Activated CD4-positive, alpha-beta T cell treated with anti-CD3 and anti-CD28 coated beads for 36 hours (primary cell): ENCODE measurements around the gene ZFP3. TPM values are rescaled to one million over a fixed set of nuclear protein-coding genes. Genes with fewer than 3 reads are reported as not detected.
"Not testable (repeated sequence)": the region's sequence is repeated elsewhere in the genome, so short reads cannot be mapped to it uniquely, and the experiment has no call there.

ENCODE experiments used
- ATAC-seq: fragments of 200-7000 bp; cut with Tn5 transposase; one replicate; pipeline ENCODE4 v1.10.0; 2021; ENCODE audit warnings: mild to moderate bottlenecking, moderate library complexity
- CTCF ChIA-PET: fragments of 350-600 bp; sonication (Branson Sonifier 250); formaldehyde crosslinking; loops from one replicate; lab custom pipeline; 2021; ENCODE audit warnings: antibody characterized with exemption; lab: Charles Lee
- POLR2A ChIA-PET: fragments of 350-600 bp; sonication (Branson Sonifier 250); formaldehyde crosslinking; loops from one replicate; lab custom pipeline; 2021; ENCODE audit warnings: antibody characterized with exemption, inconsistent platforms; lab: Charles Lee
- DNase-seq: peaks from one replicate; pipeline ENCODE4 v3.0.0-alpha.2; 2020
- H3K27ac Mint-ChIP-seq: one replicate; pipeline ENCODE4 v1.8.0; 2021; ENCODE audit warnings: mixed read lengths
- H3K27me3 Mint-ChIP-seq: one replicate; pipeline ENCODE4 v1.8.0; 2021; ENCODE audit warnings: mixed read lengths
- H3K36me3 Mint-ChIP-seq: one replicate; pipeline ENCODE4 v1.8.0; 2021; ENCODE audit warnings: low read depth, mixed read lengths
- H3K4me1 Mint-ChIP-seq: one replicate; pipeline ENCODE4 v1.8.0; 2021; ENCODE audit warnings: mixed read lengths
- H3K4me3 Mint-ChIP-seq: one replicate; pipeline ENCODE4 v1.8.0; 2021; ENCODE audit warnings: mild to moderate bottlenecking, moderate library complexity, mixed read lengths
- H3K9me3 Mint-ChIP-seq: one replicate; pipeline ENCODE4 v1.8.0; 2021; ENCODE audit warnings: low read depth, mixed read lengths
- intact Hi-C, 2 experiments: fragments of 100-400 bp; cut with DNase I in 1 of 2; cut with micrococcal nuclease in 1 of 2; formaldehyde crosslinking; loops; one replicate each; pipeline versions ENCODE4 v1.14.2 to v1.15.1; 2022 to 2024; cut with DNase I, micrococcal nuclease
- total RNA-seq, 2 experiments: library from RNA; stranded (reverse); gene quantifications; one replicate each; pipeline ENCODE4 v1.2.3, GENCODE V29; 2021

The ZFP3 gene
- 1 to 10 TPM; 2.2 to 2.8 TPM for total RNA-seq

- intact Hi-C loops, result loop anchor here (1.0 to 5.0 kb wide), 6 partner anchors 32 to 128 kb away; partner anchors contain the start of genes ZNF232 (in 2 of the 2), SPAG7 (in 1 of the 2) and ZNF594 (in 1 of the 2)
- peak; percentile 90 for ATAC-seq
Measured at GRCh38 chr17:5078106-5079028, at the start of gene ZFP3. ZFP3 (plus strand) TSS chr17:5078467; CDS start chr17:5091505, 13,038 bp downstream.

DNA sequence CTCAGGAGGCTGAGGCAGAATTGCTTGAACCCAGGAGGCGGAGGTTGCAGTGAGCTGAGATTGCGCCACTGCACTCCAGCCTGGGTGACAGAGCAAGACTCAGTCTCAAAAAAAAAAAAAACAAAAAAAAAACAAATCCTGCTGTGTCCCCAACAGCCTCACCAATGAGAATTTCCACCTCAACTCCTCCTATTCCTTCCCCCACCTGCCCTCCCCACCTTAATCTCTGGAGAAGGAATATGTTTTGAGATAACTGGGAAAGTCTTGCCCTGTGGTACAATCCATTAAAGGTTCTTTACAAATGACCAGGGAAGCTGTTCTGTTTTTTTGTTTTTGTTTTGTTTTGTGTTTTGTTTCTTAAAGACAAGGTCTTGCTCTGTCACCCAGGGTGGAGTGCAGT lies 48.1 kb upstream of the ZFP3 start:
- H3K4me1 Mint-ChIP-seq, result peaks cover 19% of the 10 kb centered on the region
- H3K9me3 Mint-ChIP-seq, ATAC-seq, POLR2A ChIA-PET, DNase-seq, H3K36me3 Mint-ChIP-seq, H3K27me3 Mint-ChIP-seq: not testable (repeated sequence)
- CTCF ChIA-PET, result interaction anchor here (0.7 to 9.8 kb wide), 10 partner anchors 11 to 121 kb away, joined by 3 to 82 read pairs (median 4); partner anchors contain the start of gene SPAG7
- intact Hi-C loops, result loop anchor here in 1 of 2 experiments (5.0 kb wide), 1 partner anchor 63 kb away; the partner anchor contains the start of gene SPAG7
- peak overlapping the region; percentile 68 for H3K4me3 Mint-ChIP-seq
- peak overlapping the region; percentile 82 for H3K27ac Mint-ChIP-seq

More at GRCh38 chr17:5078106-5079028, at the start of gene ZFP3:
- ChIA-PET CTCF (interaction anchor here (0.7 to 1.5 kb wide), 11 partner anchors 14 to 995 kb away, joined by 3 to 7 read pairs (median 4); partner anchors contain the start of gene ZNF232), POLR2A (interaction anchor here (0.6 to 0.9 kb wide), 3 partner anchors 119 to 312 kb away, joined by 3 to 8 read pairs (median 6); partner anchors contain the start of genes RNF167 and SLC25A11)
- Mint-ChIP-seq H3K9me3 (peaks cover 4% of the 10 kb centered on the region), H3K36me3 (peaks cover 25% of the 10 kb centered on the region), H3K27ac (peak within 1 kb of the TSS; percentile 95), H3K27me3 (no peaks in the 10 kb centered on the region), H3K4me1 (peaks cover 30% of the 10 kb centered on the region), H3K4me3 (peak within 1 kb of the TSS; percentile 73)
- DNase-seq, result peak; percentile 89

DNA sequence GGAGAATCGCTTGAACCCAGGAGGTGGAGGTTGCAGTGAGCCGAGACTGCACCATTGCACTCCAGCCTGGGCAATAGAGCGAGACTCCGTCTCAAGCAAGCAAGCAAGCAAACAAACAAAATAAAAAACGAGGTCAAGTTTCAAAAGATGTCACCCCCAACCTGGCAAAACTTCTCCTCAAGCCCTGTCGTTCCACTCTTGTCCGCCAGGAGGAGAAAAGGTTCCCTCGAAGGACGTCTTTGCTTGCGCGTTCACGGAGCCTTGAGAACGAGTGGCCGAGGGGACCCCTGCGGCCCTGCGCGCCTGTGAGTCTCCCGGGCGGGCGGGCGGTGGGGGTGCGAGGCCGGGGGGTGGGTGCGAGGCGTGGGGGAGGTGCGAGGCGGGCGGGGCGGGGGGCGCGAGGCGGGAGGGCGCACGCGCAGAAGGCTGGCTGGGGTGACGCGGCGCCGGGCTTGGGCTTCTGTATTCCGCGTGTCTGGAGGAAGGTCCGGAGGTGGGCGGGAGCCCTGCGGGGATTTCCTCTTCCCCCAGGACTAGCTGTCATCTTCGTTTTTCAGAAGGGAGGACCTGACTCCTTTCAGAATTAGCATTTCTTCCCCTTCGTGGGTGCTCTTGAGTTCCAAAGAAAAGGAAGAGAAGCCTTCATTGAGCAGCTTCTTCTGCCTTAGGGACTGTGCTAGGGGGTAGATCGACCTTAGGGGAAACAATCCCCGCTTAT lies 46.7 kb upstream of the ZFP3 start:
- peaks cover 2% of the 10 kb centered on the region for H3K36me3 Mint-ChIP-seq
- peaks cover 3% of the 10 kb centered on the region for H3K27me3 Mint-ChIP-seq
- DNase-seq (peak; percentile 91), ATAC-seq (peak; percentile 82)
- peak overlapping the region; percentile 85 for H3K27ac Mint-ChIP-seq
- POLR2A ChIA-PET, result interaction anchor here (0.6 kb wide), 1 partner anchor 306 kb away, joined by 3 read pairs; no protein-coding TSS in a partner anchor
- H3K9me3 Mint-ChIP-seq, result no peaks in the 10 kb centered on the region
- H3K4me3 Mint-ChIP-seq, result peak overlapping the region; percentile 68
- intact Hi-C loops, result loop anchor here (1.0 to 5.0 kb wide), 6 partner anchors 31 to 80 kb away; partner anchors contain the start of genes INCA1 (in 1 of the 2), KIF1C (in 1 of the 2), SPAG7 (in 1 of the 2) and ZFP3 (in 1 of the 2)
- H3K4me1 Mint-ChIP-seq, result peaks cover 19% of the 10 kb centered on the region
- CTCF ChIA-PET, result interaction anchor here (0.6 to 9.8 kb wide), 14 partner anchors 12 to 455 kb away, joined by 3 to 82 read pairs (median 3); partner anchors contain the start of genes C17orf107, CAMTA2, DERL2 and MIS12

- no peak for DNase-seq
- H3K36me3 Mint-ChIP-seq, result peaks cover 2% of the 10 kb centered on the region
- no peak overlapping the region for H3K4me3 Mint-ChIP-seq
- intact Hi-C loops, result loop anchor here in 1 of 2 experiments (5.0 kb wide), 1 partner anchor 66 kb away; the partner anchor contains the start of gene SPAG7
- ChIA-PET CTCF (interaction anchor here (1.3 to 9.8 kb wide), 3 partner anchors 29 to 124 kb away, joined by 3 to 82 read pairs (median 5); no protein-coding TSS in a partner anchor), POLR2A (no interaction called here)
- peaks cover 3% of the 10 kb centered on the region for H3K27me3 Mint-ChIP-seq
- ATAC-seq, result no peak
- no peak overlapping the region for H3K27ac Mint-ChIP-seq
- no peaks in the 10 kb centered on the region for H3K9me3 Mint-ChIP-seq
- peaks cover 19% of the 10 kb centered on the region for H3K4me1 Mint-ChIP-seq
Measured at GRCh38 chr17:5032865-5033264, 45.4 kb upstream of the ZFP3 start.

GRCh38 chr17:5033352-5034015 lies 44.8 kb upstream of the ZFP3 start:
- DNase-seq, result no peak
- ChIA-PET POLR2A (no interaction called here), CTCF (interaction anchor here (1.6 to 9.8 kb wide), 2 partner anchors 28 to 124 kb away, joined by 3 to 82 read pairs; no protein-coding TSS in a partner anchor)
- Mint-ChIP-seq H3K36me3 (peaks cover 2% of the 10 kb centered on the region), H3K27me3 (peaks cover 3% of the 10 kb centered on the region), H3K4me3 (no peak overlapping the region), H3K27ac (no peak overlapping the region), H3K9me3 (no peaks in the 10 kb centered on the region), H3K4me1 (peaks cover 19% of the 10 kb centered on the region)
- ATAC-seq, result no peak
- intact Hi-C loops, result loop anchor here in 1 of 2 experiments (5.0 kb wide), 1 partner anchor 66 kb away; the partner anchor contains the start of gene SPAG7

DNA sequence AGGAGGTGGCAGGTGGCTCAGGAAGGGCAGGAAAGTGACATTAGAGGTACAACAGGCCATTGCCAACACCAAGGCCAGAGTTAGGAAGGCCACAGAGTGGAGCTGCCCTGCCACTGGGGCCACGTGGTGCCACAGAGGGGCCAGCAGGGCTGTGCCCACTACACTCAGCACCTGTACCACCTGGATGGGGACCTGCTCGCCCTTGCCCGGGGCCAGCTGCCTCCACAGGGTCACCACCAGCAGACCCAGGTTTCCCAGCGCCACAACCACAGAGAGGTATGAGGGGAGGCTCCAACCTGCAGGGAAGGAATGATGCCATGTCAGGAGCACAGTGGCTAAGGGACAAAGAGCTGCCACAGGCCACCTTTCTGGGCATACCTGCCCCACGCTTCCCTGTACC lies 44.2 kb upstream of the ZFP3 start:
- ChIA-PET CTCF (interaction anchor here (0.6 to 9.8 kb wide), 3 partner anchors 28 to 163 kb away, joined by 3 to 82 read pairs (median 3); no protein-coding TSS in a partner anchor), POLR2A (no interaction called here)
- DNase-seq (no peak), ATAC-seq (no peak)
- no peaks in the 10 kb centered on the region for H3K9me3 Mint-ChIP-seq
- H3K27me3 Mint-ChIP-seq, result peaks cover 3% of the 10 kb centered on the region
- peaks cover 2% of the 10 kb centered on the region for H3K36me3 Mint-ChIP-seq
- H3K27ac Mint-ChIP-seq, result no peak overlapping the region
- H3K4me3 Mint-ChIP-seq, result no peak overlapping the region
- intact Hi-C loops, result loop anchor here in 1 of 2 experiments (5.0 kb wide), 1 partner anchor 67 kb away; the partner anchor contains the start of gene SPAG7
- H3K4me1 Mint-ChIP-seq, result peaks cover 19% of the 10 kb centered on the region

GRCh38 chr17:5034651-5035050 lies 43.6 kb upstream of the ZFP3 start:
- Mint-ChIP-seq H3K4me3 (no peak overlapping the region), H3K9me3 (no peaks in the 10 kb centered on the region), H3K27me3 (peaks cover 3% of the 10 kb centered on the region), H3K4me1 (peaks cover 19% of the 10 kb centered on the region), H3K27ac (no peak overlapping the region), H3K36me3 (peaks cover 2% of the 10 kb centered on the region)
- no peak for DNase-seq
- intact Hi-C loops, result loop anchor here in 1 of 2 experiments (5.0 kb wide), 1 partner anchor 67 kb away; the partner anchor contains the start of gene SPAG7
- CTCF ChIA-PET, result interaction anchor here (0.6 to 9.8 kb wide), 6 partner anchors 11 to 163 kb away, joined by 3 to 82 read pairs (median 4); partner anchors contain the start of genes RNF167 and SLC25A11
- ATAC-seq, result no peak
- POLR2A ChIA-PET, result no interaction called here

GRCh38 chr17:5035315-5035714 lies 43.0 kb upstream of the ZFP3 start, which contains the start of gene SLC52A1:
SLC52A1 (minus strand) TSS chr17:5035426; CDS start chr17:5034606, 820 bp downstream.
- Mint-ChIP-seq H3K4me1 (peaks cover 17% of the 10 kb centered on the region), H3K36me3 (no peaks in the 10 kb centered on the region), H3K27ac (no peak within 1 kb of the TSS), H3K9me3 (no peaks in the 10 kb centered on the region), H3K27me3 (peaks cover 3% of the 10 kb centered on the region), H3K4me3 (no peak within 1 kb of the TSS)
- POLR2A ChIA-PET, result no interaction called here
- intact Hi-C loops, result no loop called here
- CTCF ChIA-PET, result interaction anchor here (1.2 to 9.8 kb wide), 4 partner anchors 10 to 95 kb away, joined by 3 to 82 read pairs (median 8); partner anchors contain the start of genes RNF167 and SLC25A11
- DNase-seq, result no peak
- no peak for ATAC-seq

- H3K27ac Mint-ChIP-seq, result peak overlapping the region; percentile 86
- peaks cover 2% of the 10 kb centered on the region for H3K9me3 Mint-ChIP-seq
- ATAC-seq (peak; percentile 70), DNase-seq (peak; percentile 56)
- POLR2A ChIA-PET, result no interaction called here
- H3K4me1 Mint-ChIP-seq, result peaks cover 38% of the 10 kb centered on the region
- H3K4me3 Mint-ChIP-seq, result peak overlapping the region; percentile 70
- no peaks in the 10 kb centered on the region for H3K27me3 Mint-ChIP-seq
- intact Hi-C loops, result no loop called here
- CTCF ChIA-PET, result interaction anchor here (0.5 to 1.0 kb wide), 3 partner anchors 12 to 1319 kb away, joined by 3 to 4 read pairs (median 3); no protein-coding TSS in a partner anchor
- H3K36me3 Mint-ChIP-seq, result no peaks in the 10 kb centered on the region
Measured at GRCh38 chr17:5042157-5043022, 35.9 kb upstream of the ZFP3 start.
